ENCODE measurements around the gene PRKAG2. TPM values are rescaled to one million over a fixed set of nuclear protein-coding genes. Genes with fewer than 3 reads are reported as not detected.

PRKAG2 gene
- total and polyA plus RNA-seq, 4 donors, result 3.6 to 25.1 (median 16.8) TPM

DNA sequence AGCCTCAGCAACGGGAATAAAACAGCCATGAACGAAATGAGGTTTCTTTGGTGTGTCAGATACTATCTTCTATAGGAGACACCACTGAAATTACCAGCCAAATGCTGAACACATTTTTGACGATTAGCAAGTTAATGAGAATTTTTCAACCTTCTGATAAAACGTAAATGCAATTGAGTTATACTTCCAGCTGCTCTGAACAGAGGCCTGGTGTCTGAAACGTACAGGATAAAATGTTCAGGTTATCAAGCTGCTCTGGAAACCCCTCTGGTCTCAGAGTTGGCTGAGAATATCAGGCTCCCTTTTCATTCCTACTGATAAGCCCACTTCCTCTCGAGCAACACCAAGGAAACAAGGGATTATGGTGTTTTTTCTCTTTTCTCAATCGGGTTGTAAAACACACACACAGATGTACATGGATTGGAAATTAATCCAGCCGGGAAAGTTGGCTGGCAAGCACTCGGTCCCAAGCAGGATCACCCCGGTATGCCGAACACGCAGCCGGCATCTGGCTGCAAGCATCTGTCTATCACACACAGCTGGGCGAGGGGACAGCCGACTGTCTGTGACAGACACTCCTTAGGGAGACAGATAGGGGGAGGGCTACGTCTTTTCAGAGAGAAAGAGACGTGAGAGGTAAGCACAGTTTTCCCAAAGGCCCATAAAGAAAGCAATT lies 171.8 kb downstream of the PRKAG2 start:
- H3K9me3 ChIP-seq (ENCODE audit: control insufficient read depth in 4 of 4, low read length in 3 of 4), result no peaks in the 10 kb centered on the region
- 77% methylated on average over 17 of the region's 17 CpGs for WGBS
- no peak overlapping the region for H3K9ac ChIP-seq (ENCODE audit: low read depth in 1 of 2, low read length in 2 of 2)
- peaks cover 0 to 2% (median 2%) of the 10 kb centered on the region in 4 donors for H3K36me3 ChIP-seq (ENCODE audit: control insufficient read depth in 4 of 4, insufficient read depth in 3 of 4, low read depth in 1 of 4, low read length in 3 of 4)
- TF ChIP-seq, protein P1, sequence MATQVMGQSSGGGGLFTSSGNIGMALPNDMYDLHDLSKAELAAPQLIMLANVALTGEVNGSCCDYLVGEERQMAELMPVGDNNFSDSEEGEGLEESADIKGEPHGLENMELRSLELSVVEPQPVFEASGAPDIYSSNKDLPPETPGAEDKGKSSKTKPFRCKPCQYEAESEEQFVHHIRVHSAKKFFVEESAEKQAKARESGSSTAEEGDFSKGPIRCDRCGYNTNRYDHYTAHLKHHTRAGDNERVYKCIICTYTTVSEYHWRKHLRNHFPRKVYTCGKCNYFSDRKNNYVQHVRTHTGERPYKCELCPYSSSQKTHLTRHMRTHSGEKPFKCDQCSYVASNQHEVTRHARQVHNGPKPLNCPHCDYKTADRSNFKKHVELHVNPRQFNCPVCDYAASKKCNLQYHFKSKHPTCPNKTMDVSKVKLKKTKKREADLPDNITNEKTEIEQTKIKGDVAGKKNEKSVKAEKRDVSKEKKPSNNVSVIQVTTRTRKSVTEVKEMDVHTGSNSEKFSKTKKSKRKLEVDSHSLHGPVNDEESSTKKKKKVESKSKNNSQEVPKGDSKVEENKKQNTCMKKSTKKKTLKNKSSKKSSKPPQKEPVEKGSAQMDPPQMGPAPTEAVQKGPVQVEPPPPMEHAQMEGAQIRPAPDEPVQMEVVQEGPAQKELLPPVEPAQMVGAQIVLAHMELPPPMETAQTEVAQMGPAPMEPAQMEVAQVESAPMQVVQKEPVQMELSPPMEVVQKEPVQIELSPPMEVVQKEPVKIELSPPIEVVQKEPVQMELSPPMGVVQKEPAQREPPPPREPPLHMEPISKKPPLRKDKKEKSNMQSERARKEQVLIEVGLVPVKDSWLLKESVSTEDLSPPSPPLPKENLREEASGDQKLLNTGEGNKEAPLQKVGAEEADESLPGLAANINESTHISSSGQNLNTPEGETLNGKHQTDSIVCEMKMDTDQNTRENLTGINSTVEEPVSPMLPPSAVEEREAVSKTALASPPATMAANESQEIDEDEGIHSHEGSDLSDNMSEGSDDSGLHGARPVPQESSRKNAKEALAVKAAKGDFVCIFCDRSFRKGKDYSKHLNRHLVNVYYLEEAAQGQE (IDR thresholded peaks at IDR 0.05), result no peak
- no peak for TF ChIP-seq HNF4G (IDR thresholded peaks at IDR 0.05)
- no peak for TF ChIP-seq FOXA2 (IDR thresholded peaks at IDR 0.05)
- no peak for DNase-seq (ENCODE audit: low spot score)
- H3K27me3 ChIP-seq (ENCODE audit: control insufficient read depth in 4 of 4, insufficient read depth in 4 of 4, low read length in 3 of 4), result no peaks in the 10 kb centered on the region
- H3K4me1 ChIP-seq (ENCODE audit: control insufficient read depth in 4 of 4, insufficient read depth in 4 of 4, low read length in 3 of 4), result peaks cover 0 to 5% (median under 1%) of the 10 kb centered on the region in 4 donors
- H3K27ac ChIP-seq (ENCODE audit: low read depth in 1 of 2, low read length in 2 of 2), result no peak overlapping the region
- H3K4me3 ChIP-seq (ENCODE audit: low read depth in 1 of 3, low read length in 3 of 3), result no peak overlapping the region

DNA sequence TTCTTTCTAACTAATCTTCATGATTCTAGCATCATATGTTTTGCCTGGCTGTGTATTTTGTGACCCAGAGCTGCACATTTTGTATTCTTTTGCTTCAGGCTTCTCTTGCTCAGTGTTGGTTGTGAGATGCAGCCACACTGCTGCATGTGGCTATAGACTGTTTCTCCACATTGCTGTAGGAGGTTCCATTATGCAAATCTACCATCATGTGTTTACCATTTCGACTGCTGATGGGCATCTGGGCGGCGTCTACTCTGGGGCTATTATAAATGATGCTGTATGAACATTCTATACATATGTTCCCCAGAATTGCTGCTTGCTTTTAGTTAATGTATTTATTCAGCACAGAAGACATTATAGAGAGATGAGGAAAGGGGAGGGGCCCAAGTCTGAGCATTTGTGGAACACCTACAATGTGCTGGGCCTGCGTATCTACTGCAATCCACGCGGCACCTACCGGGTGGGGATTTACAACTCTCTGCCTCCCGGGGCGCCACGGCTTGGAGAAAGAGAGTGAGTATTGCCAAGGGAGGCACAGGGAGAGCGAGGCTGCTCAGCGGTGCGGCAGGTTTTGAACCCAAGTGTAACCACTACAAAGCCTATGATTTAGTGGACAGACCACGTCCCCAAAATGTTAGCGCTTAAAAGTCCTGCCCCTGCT lies 172.5 kb downstream of the PRKAG2 start:
- Histone ChIP-seq H3K27me3 (ENCODE audit: control insufficient read depth in 4 of 4, insufficient read depth in 4 of 4, low read length in 3 of 4) (no peaks in the 10 kb centered on the region), H3K9me3 (ENCODE audit: control insufficient read depth in 4 of 4, low read length in 3 of 4) (no peaks in the 10 kb centered on the region), H3K9ac (ENCODE audit: low read depth in 1 of 2, low read length in 2 of 2) (no peak overlapping the region), H3K4me1 (ENCODE audit: control insufficient read depth in 4 of 4, insufficient read depth in 4 of 4, low read length in 3 of 4) (peaks cover 0 to 4% (median 0%) of the 10 kb centered on the region in 4 donors), H3K27ac (ENCODE audit: low read depth in 1 of 2, low read length in 2 of 2) (no peak overlapping the region), H3K4me3 (ENCODE audit: low read depth in 1 of 3, low read length in 3 of 3) (no peak overlapping the region), H3K36me3 (ENCODE audit: control insufficient read depth in 4 of 4, insufficient read depth in 3 of 4, low read depth in 1 of 4, low read length in 3 of 4) (peaks cover 0 to 2% (median 2%) of the 10 kb centered on the region in 4 donors)
- whole genome bisulfite sequencing, result 95% methylated on average over 15 of the region's 15 CpGs
- no peak for TF ChIP-seq RAD21 (IDR thresholded peaks at IDR 0.05)
- no peak for TF ChIP-seq HNF4A (conservative IDR thresholded peaks at IDR 0.05)
- DNase-seq (ENCODE audit: low spot score), result no peak

DNA sequence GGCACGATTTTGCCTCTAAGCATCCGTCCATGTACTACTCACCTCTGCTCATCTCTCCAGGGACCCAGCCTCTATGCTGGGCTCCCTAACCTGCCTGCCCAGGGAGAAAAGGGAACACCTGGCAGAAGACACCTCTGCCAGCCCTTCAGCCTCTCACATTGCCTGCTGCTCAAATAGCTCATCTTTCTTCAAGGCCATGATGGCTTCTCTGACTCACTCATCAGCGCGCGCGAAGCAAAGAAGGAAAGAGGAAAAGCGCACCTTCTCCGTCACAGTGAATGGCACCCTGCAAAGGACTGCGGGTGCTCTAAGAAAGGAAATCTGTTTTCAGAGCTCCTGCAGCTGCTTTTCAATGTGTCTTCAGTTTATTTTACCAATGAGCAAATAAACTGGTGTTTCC lies 174.0 kb downstream of the PRKAG2 start:
- H3K9me3 ChIP-seq (ENCODE audit: control insufficient read depth in 4 of 4, low read length in 3 of 4), result no peaks in the 10 kb centered on the region
- H3K36me3 ChIP-seq (ENCODE audit: control insufficient read depth in 4 of 4, insufficient read depth in 3 of 4, low read depth in 1 of 4, low read length in 3 of 4), result peaks cover 0 to 2% (median 2%) of the 10 kb centered on the region in 4 donors
- DNase-seq (ENCODE audit: low spot score), result no peak
- H3K4me3 ChIP-seq (ENCODE audit: low read depth in 1 of 3, low read length in 3 of 3), result no peak overlapping the region
- H3K9ac ChIP-seq (ENCODE audit: low read depth in 1 of 2, low read length in 2 of 2), result no peak overlapping the region
- no peaks in the 10 kb centered on the region for H3K27me3 ChIP-seq (ENCODE audit: control insufficient read depth in 4 of 4, insufficient read depth in 4 of 4, low read length in 3 of 4)
- H3K27ac ChIP-seq (ENCODE audit: low read depth in 1 of 2, low read length in 2 of 2), result no peak overlapping the region
- 92% methylated on average over 9 of the region's 9 CpGs for WGBS
- peaks cover 0 to 4% (median 0%) of the 10 kb centered on the region in 4 donors for H3K4me1 ChIP-seq (ENCODE audit: control insufficient read depth in 4 of 4, insufficient read depth in 4 of 4, low read length in 3 of 4)
- TF ChIP-seq, protein P2, sequence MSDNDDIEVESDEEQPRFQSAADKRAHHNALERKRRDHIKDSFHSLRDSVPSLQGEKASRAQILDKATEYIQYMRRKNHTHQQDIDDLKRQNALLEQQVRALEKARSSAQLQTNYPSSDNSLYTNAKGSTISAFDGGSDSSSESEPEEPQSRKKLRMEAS (IDR thresholded peaks at IDR 0.05), result no peak
- TF ChIP-seq JUND (IDR thresholded peaks at IDR 0.05) (no peak), FOXA1 (IDR thresholded peaks at IDR 0.05) (no peak)
